Measurements from ENCODE around the gene IGSF21.

IGSF21 gene

DNA sequence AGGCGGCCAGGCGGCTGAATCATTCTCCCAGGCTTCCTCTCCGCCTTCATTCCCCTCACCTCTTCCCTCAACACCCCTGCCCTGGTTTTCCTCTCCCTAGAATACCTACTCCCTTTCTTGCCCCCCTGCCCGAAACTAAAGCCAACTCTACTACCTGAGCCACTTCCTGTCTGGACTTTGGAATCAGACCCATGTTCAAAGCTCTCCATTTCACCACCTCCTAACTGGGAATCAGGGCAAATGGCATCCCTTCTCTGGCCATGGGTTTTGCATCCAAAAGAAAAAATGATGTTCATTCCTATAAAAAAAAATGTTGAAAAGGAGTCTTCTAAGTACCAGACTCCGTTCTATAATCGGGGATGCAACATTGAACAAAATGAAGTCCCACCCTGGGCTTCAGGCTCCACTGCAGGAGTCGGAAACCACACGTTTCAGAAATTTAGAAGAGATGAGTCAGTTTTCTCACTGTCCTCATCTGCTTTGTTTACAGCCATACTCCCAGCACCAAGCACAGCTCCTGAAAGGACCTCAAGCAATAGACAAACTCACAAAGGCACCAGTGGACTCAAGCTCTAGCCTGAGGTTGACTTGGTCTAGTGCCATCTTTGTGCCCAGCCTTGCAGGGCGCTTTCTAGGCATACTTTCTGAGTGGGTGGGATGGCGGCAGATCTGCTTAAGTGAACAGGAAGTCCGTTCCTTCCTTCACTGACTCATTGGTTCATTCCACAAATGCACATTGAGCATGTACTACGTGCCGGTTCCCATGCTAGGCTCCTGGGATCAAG, 176.2 kb downstream of the IGSF21 start:
- no peak overlapping the region for H3K27ac ChIP-seq
- DNase-seq (ENCODE audit: low read depth, low spot score): no peak

DNA sequence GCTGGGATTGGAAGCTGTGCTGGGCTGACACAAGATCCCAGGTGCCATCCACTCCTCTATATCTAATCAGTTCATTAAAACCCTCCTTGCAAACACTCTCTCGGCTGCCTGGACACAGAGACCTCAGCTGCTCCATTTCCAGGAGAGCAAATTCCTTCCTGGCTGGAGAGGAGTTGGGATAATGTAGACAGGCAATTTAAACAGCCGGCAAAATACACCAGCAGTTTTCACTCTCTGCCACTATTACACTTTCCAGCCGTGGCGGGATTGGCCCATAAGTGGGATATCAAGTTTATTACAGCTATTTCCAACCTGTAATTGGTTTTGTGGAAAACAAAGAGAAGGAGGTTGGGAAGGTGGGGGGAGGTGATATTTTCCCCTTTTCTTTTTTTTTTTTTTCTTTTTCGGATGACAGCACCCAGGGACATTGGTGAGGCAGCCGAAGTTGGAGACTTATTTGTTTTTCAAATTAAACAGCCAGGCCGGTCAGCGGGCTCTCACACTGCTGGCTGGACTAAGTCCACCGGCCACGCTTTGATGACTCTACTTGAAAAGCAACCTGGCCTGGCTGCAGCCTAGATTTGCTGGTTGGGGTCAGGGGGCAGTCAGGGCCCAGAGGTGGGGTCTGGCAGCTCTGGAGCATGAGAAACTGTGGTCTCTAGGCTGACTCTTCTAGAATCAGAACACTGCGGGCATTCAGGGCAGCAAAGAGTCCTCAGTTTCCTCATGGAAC, 177.4 kb downstream of the IGSF21 start:
- no peak for DNase-seq (ENCODE audit: low read depth, low spot score)

DNA sequence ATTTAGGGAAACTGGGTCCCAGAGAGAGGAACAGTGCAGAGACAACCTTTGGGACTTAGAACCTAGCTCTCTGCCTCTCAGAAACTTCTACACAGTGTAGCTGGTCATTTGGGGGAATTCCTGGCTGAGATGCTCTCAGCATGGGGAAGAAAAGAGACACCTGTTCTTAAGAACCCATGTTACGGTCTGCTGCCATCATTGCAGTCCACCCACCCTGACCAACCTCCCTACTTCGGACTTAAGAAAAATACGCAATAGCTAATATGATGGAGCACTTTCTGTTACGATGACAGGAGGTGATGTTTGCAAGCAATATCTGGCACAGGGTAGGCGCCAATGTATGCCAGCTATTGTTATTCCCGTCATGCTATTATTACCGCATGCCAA, 177.9 kb downstream of the IGSF21 start:
- DNase-seq (ENCODE audit: low read depth, low spot score): no peak
- no peak overlapping the region for H3K27ac ChIP-seq

More for the DNA sequence above, 177.4 kb downstream of the IGSF21 start:
- no peak overlapping the region for H3K27ac ChIP-seq

DNA sequence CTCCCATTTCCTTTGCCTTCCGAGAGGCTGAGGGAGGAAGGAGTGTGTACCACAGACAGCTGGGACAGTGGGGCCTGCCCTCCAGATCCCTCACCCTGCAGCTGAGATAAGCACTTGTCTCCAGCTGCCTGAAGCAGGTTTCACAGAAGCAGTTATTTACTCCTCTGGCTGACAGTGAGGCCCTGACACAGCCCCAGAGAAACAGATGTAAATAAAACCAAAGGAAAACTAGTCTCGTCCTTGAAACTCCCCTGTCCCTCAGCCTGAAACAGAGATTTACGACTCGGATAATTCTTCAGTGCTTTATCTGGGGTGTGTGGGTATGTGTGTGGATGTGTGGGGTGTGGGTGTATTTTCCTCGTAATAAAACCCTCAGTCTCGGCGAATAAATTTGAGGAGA, 181.1 kb downstream of the IGSF21 start:
- no peak for DNase-seq (ENCODE audit: low read depth, low spot score)
- no peak overlapping the region for H3K27ac ChIP-seq

DNA sequence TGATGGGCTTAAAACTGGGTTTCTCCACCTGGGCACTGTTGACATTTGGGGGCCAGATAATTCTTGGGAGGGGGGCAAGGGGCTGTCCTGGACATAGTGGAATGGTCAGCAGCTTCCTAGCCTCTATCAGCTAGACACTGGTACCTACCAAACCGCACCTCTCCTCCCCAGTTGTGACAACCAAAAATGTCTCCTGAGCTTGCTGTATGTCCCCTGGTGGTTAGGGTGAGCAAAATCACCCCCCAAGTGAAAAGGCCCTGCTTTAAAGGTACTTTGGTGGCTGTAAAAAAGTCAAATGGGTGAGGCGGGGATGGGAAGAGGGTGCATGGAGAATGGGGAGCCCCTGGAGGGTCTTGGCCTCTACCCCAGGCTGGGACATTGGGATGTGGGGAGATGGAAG, 182.0 kb downstream of the IGSF21 start:
- no peak for DNase-seq (ENCODE audit: low read depth, low spot score)
- H3K27ac ChIP-seq: no peak overlapping the region

DNA sequence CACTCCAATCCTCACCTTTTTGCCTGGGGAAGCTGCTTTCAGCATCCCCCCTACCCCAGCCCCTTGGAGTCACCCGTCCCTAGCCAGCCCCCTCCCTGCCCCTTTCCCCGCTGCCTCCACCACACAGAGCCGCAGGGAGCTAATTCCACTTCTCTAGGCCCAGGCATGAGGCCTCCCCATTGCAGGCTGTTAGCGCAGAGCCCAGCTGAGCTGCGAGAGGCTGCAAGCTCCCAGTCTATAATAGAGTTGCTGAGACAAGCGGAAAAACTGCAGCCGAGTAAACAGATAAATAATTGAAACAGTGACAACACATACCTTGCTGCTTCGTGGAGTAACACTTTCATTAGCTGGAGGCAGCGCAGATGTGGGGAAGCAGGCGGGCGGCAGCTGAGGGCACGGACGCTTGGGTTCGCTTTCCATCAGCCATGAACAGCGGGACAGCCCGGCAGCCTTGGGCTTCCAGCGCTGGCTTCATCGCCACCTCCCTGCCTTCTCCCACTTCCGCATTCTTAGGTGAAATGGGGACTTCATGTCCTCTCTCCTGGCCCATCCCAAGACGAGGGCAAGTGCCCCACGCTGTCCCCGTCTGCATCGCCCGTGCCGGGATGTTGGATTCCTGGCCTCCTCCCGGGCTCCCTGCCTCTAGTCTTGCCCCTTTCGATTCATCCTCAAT, 183.3 kb downstream of the IGSF21 start:
- no peak overlapping the region for H3K27ac ChIP-seq
- DNase-seq (ENCODE audit: low read depth, low spot score): no peak

DNA sequence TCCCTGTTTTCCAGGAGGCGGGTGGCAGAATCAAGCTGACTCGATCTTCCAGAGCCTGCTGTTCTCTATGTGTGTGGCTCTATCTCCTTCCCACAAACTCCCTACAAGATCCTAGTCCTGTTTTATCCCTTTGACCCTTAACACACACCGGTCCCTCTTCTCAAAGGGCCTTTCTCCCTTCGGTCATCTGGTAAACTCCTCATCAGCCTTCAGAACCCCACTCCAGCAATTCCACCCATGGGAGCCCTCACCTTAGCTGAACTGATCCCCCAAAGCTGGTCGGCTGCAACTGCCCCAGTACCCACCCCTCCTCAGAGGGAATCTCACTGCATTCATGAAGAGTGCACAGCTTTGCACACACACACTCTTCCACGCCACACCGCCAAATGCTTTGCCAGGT, 184.9 kb downstream of the IGSF21 start:
- no peak overlapping the region for H3K27ac ChIP-seq

DNA sequence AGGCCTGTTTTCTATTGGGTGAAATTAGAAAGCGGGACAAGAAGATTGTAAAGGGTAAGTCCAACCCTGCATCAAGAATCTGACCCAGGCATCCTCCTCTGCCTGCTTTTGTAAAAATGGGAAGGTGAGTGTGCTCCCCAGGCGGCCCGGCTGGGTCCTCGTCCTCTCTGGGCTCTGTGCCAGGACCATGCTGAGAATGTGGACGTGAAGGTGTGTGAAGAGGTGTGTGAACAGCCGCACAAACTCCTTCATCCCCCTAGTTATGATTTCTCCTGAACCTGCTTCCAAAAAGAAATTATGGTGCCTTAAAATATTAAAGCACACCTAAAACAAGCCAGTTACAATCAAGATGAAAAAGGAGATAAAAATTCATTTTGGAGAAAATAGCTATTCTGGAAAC, 185.7 kb downstream of the IGSF21 start:
- no peak overlapping the region for H3K27ac ChIP-seq
- no peak for DNase-seq (ENCODE audit: low read depth, low spot score)

More for the DNA sequence above, 184.9 kb downstream of the IGSF21 start:
- no peak for DNase-seq (ENCODE audit: low read depth, low spot score)

DNA sequence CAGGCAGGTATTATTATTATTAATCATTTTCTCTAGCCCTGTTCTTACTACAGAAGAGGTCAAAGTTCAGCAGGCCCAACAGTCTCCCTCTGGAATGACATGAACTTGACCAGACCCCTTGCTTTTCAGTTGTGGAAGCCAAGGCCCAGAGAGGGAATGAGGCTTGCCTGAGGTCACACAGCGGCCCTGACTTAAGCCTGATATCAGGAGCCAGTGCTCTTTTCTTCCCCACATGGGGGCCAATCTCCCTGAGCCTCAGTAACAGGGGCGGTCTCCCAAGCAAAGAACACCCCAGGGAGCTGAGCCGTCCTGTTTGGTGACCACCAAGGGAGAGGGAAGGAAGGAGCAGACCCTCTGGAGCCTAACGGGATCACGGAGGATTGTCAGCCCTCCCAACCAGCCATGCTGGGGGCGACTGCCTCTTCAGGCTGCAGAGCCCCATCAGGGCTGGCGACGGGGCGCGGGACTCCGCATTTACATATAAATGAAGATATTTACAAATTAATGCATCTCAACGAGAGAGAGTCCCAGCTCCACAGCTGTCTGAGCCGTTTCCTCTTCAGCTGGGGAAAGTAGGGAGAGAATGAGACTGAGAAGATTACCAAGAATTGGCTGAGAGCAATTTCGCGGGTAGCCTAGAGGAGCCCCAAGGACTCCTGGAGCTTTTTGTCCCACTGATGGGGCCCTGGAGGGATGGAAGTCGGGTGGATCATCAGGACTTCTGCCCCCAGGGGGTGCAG, 187.0 kb downstream of the IGSF21 start:
- H3K27ac ChIP-seq: no peak overlapping the region
- DNase-seq (ENCODE audit: low read depth, low spot score): no peak

DNA sequence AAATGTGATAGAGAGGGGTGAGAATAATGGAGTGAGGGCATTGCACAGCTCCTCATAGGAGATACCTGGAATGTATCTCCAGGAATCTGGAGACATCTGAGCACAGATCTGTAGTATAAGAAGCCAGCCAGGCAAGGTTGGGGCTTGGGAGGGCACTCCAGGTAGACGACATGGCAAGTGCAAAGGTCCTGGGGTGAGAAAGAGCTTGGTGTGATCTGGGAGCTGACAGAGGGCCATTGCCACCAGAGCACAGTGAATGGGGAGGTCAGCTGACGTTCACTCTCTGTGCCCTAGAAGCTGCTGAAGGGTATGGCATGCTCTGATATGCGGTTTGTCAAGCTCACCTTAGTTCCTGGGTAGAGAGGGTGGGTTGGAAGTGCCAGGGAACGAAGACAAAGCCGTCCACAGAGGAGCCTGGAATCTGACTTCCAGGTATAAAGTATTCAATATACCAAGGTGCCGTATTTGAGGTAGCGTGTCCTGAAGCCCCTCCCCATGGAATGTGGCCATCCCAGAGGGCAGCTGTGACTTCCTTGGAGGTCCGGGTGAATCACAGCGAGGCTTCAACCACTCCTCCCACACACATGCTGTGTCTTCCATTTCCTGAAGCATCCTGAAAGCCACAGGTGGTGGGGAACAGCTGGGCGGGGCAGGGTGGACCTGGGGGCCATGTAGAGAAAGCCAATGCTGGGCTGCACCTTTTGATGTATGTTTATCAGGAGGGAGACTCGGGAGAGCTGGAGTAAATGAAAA, 190.5 kb downstream of the IGSF21 start:
- DNase-seq (ENCODE audit: low read depth, low spot score): no peak
- no peak overlapping the region for H3K27ac ChIP-seq

DNA sequence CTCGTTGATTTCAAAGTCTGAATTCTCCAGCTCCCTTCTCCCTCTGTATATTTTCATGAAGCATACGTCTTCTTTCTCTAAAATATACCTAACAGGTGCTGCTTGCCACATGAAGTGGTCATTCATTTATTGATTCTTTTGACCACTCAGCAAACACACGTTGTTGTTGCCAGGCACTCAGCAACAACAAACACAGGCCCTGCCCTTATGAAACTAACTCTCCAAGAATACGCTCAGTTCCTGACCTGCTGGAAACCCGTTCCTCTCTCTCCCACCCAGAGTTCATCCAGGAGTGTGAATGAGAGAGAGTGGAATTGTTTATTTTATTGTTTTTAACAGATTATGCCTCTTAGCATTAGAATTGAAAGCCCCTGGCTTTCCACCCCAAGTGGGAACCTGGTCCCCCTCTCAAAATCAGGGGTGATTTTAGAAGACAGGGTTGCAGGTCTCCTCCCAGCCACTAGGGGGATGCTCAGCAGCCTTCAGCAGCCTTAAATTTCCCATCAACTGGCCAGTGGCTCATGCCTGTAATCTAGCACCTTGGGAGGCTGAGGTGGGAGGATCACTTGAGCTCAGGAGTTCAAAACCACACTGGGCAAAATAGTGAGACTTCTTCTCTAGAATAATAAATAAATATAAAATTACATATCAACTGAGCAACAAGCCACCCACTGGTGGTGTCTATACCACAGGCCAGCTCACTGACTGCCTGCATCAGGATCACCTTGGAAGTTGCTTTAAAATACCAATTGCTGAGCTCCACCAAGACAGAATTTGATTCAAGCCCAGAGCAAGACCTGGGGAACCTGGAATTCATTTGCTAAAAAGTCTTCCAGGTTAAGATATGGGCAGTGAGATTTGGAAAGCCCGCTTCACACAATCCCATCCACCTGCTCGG, 192.1 kb downstream of the IGSF21 start:
- no peak overlapping the region for H3K27ac ChIP-seq
- DNase-seq (ENCODE audit: low read depth, low spot score): no peak

DNA sequence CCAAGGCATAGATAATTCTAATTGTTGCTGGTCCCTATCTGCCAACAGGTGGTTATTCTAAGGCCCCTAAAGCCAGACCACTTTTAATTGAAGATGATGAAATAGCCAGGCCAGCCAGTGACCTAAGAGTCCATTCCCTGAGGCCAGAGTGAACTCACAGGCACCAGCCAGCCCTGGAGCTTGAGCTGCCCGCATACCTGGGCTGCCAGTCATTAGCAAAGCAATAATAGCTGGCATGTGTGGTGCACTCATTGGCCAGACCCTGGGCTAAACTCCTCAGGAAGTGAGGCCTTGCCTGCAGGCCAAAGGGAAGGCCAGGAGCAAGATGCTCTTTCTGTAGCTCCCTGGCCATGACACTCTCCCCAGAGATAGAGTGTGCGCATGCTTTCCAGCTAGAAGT, 192.8 kb downstream of the IGSF21 start:
- H3K27ac ChIP-seq: no peak overlapping the region
- DNase-seq (ENCODE audit: low read depth, low spot score): no peak

DNA sequence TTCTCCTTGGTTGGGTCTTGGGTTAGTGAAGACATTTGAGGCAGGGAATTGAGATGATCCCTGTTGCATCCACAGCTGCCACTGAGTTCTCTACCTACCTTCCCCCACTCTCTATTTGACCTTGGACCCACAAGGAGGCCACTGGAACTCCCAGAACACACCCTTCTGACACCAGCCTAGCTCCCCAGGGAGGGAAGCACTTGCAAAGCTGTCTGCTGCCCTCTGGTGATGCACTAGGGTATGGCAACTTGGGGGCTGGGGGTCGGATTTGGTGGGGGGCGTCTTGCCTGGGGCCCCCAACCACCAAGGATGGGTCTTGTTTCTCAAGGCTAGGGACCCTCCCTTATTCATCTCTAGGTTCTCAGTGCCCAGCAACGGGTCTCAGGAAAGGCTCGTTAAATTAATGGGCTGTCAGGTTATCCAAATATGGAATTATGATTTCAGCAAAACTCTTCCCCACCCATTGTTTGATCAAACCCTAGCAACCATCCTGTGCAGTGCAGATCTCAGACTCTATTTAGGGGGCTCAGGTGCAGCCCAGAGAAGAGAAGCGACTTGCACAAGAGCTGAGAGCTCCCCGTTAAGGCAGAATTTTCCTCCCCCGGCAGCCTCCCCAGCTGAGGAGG, 195.3 kb downstream of the IGSF21 start:
- H3K27ac ChIP-seq: no peak overlapping the region
- DNase-seq (ENCODE audit: low read depth, low spot score): no peak

DNA sequence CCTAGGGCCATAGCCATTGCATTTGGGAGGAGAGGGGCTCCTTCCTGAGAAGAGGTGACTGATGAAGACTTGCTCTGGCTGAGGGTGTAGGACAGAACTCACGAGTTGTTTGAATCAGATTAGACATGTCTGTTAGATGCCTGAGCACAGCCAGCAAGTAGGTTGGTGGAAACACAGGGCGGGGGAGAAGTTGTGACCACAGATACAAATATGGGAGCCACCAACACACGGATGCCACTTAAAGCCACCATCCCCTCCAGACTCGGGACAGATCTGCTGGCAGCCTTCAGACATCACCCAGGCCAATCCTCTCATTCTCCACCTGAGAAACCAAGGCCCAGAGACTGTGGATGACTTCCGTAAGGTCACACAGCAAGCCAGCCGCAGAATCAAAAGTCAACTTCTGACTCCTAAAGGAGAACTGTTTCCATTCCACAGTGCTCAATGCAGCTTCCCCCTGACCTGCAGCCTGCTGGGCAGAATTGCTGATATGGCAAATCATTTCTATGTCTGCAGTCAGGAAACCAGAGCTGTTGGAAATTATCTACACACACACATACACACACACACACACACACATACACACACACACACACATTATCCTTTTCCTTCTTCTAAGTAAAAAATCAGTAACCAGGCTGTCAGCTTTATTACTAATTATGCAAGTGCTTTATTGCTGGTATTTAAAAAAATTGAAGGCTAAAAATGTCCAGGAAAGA, 196.7 kb downstream of the IGSF21 start:
- no peak overlapping the region for H3K27ac ChIP-seq
- DNase-seq (ENCODE audit: low read depth, low spot score): no peak

DNA sequence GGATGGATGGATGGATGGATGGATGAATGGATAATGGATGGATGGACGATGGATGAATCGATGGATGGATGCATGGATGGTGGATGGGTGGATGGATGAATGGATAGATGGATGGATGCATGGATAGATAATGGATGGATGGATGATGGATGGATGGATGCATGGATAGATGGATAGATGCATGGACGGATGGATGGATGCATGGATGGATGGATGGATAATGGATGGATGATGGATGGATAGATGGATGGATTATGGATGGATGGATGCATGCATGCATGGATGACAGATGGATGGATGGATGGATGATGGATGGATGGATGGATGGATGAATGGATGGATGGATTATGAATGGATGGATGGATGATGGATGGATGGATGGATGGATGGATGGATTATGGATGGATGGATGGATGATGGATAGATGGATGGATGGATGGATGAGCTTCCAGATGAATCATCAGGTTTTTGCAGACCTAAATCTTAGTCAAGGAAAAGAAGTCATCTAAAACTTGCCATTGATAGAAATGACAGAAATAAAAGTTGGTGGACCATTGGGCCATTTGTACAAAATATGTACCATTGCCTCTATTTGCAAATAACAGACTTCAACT, 197.7 kb downstream of the IGSF21 start:
- DNase-seq (ENCODE audit: low read depth, low spot score): no peak

DNA sequence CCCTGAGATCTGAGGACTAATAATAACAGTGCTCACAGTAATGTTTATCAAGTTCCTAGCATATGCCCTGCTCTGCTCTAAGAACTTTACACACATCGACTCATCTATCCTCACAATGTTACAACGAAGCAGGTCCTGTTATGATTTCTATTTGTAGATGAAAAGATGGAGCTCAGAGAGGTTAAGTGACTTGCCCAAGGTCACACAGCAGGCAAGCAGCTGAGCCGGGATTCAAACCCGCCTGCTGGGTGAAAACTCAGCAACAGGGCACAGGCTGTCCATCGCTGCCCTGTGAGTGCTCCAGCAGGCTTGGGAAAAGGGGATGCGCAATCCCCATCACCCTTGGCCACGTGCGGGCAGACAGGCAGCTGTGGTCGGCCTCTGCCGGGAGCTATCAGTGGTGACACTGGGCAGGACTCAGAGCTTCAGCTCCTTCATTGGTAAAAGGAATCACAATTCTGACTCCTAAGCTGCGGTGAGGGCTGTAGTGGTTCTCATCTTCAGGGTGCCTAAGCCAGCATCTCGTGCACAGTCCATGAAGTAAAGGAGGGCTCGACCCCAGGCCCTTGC, 199.8 kb downstream of the IGSF21 start:
- H3K27ac ChIP-seq: no peak overlapping the region
- DNase-seq (ENCODE audit: low read depth, low spot score): no peak

More for the DNA sequence above, 197.7 kb downstream of the IGSF21 start:
- H3K27ac ChIP-seq: no peak overlapping the region

DNA sequence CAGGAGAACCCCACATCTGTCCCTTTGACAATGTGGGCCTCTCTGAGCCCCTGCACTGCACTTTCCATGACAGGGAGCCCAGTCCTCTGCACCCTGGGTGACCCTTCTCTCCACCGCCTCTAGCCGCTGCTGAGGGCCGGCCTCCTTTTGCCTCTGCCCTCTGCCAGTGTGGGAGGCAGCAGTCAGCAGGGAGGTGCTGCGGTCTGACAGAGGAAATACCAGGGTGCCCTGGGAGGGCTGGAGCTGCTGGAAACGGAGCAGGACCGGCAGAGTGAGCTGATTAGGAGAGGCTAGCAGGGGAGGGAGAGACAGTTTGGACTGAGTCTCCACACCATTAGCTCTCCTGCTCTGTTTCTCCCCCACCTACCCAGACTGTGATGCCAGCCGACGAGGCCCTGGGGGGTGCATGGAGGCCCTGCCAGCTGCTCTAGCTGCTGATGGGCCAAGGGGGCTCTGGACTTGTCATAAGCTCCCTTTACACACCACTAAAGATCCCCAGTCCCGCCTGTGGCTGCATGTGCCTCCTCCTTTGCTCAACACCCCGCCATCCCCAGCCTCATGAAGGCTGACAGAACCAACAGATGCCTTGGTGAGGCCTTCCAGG, 202.1 kb downstream of the IGSF21 start:
- H3K27ac ChIP-seq: no peak overlapping the region
- DNase-seq (ENCODE audit: low read depth, low spot score): no peak

Data from epithelial cell of prostate (primary cell).